ENCODE measurements around the gene TNRC18.
"Not testable (repeated sequence)": the region's sequence is repeated elsewhere in the genome, so short reads cannot be mapped to it uniquely, and the experiment has no call there.

Gene TNRC18

DNA sequence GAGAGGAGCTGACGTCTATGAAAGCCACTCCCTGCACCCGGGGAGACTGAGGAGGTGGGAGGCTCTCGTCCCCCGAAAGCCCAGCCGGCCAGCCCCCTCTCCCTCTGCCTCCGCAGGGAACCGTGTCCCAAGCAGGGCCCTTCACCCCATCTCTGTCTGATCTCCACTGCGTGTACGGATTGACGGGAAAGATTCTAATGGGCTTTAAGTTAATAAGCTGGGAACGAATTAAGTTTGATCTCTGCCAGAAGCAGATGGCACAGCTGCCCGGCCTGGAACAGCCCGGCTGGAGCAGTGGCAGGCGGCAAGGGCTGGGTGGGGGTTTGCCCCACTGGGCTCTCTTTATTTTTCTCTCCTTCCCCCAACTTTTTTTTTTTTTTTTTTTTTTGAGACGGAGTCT, 147.0 kb downstream of the TNRC18 start:
- H3K9me3 ChIP-seq (ENCODE audit: control insufficient read depth in 1 of 2, low read length in 2 of 2): no peaks in the 10 kb centered on the region
- H3K4me1 ChIP-seq (ENCODE audit: control insufficient read depth in 1 of 2, insufficient read depth in 2 of 2, low read length in 2 of 2): peaks cover 0 to 14% of the 10 kb centered on the region in 2 donors
- no peak overlapping the region for H3K4me3 ChIP-seq (ENCODE audit: low read depth in 1 of 2, low read length in 2 of 2)
- H3K27ac ChIP-seq (ENCODE audit: low read length): no peak overlapping the region
- no peaks in the 10 kb centered on the region for H3K27me3 ChIP-seq (ENCODE audit: low read depth, low read length)
- H3K36me3 ChIP-seq (ENCODE audit: control insufficient read depth in 1 of 2, insufficient read depth in 2 of 2, low read length in 2 of 2): no peaks in the 10 kb centered on the region

DNA sequence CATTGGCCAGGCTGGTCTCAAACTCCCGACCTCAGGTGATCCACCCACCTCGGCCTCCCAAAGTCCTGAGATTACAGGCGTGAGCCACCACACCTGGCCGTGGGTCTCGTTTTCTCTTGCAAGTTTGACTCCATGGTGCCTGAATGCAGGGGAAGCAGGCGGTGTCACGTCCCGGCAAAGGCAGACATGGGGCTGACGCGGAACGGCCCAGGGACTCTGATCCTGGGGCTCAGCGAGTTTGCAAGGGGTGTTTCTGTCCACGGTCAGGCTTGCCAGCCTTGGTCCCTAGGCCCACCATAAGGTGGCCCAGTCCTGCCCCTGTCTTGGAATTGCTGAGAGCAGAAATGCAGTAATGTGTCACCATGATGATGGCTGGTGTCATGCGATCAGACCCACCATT, 147.5 kb downstream of the TNRC18 start:
- not testable (repeated sequence) for H3K27me3 ChIP-seq (ENCODE audit: low read depth, low read length); H3K27ac ChIP-seq (ENCODE audit: low read length)

DNA sequence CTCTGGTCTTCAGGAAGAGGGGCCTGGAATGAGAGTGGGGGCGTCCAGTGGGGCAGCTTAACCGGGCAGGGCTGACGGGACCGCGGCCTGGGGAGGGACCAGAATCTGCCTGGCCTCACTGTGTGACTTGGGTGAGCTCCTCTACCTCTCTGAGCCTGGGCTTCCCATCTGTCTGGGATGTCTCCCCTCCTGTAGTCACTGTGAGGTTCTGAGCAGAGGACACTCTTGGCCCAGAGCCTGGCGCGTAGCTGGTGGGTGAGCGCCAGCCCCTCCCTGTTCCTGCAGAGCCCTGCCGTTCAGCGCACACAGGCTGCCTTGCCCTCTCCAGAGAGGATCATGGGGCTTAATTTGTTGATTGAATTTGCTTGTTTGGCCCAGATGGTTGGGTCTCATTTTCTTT, 148.1 kb downstream of the TNRC18 start:
- H3K4me3 ChIP-seq (ENCODE audit: low read depth in 1 of 2, low read length in 2 of 2); H3K27ac ChIP-seq (ENCODE audit: low read length); H3K9me3 ChIP-seq (ENCODE audit: control insufficient read depth in 1 of 2, low read length in 2 of 2); H3K27me3 ChIP-seq (ENCODE audit: low read depth, low read length); H3K36me3 ChIP-seq (ENCODE audit: control insufficient read depth in 1 of 2, insufficient read depth in 2 of 2, low read length in 2 of 2): not testable (repeated sequence)
- peaks cover 0 to 14% of the 10 kb centered on the region in 2 donors for H3K4me1 ChIP-seq (ENCODE audit: control insufficient read depth in 1 of 2, insufficient read depth in 2 of 2, low read length in 2 of 2)

More for the DNA sequence above, 147.5 kb downstream of the TNRC18 start:
- not testable (repeated sequence) for H3K36me3 ChIP-seq (ENCODE audit: control insufficient read depth in 1 of 2, insufficient read depth in 2 of 2, low read length in 2 of 2); H3K9me3 ChIP-seq (ENCODE audit: control insufficient read depth in 1 of 2, low read length in 2 of 2); H3K4me3 ChIP-seq (ENCODE audit: low read depth in 1 of 2, low read length in 2 of 2)
- peaks cover 0 to 14% of the 10 kb centered on the region in 2 donors for H3K4me1 ChIP-seq (ENCODE audit: control insufficient read depth in 1 of 2, insufficient read depth in 2 of 2, low read length in 2 of 2)

DNA sequence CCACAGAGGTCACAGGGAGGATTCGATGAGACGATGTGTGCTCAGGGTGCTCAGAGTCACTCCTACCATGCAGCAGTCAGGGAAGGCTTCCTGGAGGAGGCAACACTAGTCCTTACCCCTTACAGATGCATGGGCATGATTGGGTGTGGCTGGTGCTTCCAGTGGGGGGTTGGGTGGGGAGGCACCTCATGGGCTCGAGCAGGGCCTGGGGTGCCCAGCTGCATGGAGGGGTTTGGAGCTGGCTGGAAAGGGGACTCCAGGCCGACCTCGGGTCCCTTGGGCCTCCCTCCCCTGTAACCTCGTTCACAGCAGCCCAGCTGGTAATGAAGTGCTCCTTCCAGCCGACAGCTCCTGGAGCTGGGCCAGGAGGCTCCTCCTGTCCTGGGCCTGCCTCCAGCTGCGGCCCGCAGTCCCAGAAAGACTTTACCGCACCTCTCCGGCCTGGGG, 148.6 kb downstream of the TNRC18 start:
- H3K9me3 ChIP-seq (ENCODE audit: control insufficient read depth in 1 of 2, low read length in 2 of 2); H3K4me3 ChIP-seq (ENCODE audit: low read depth in 1 of 2, low read length in 2 of 2); H3K27ac ChIP-seq (ENCODE audit: low read length); H3K27me3 ChIP-seq (ENCODE audit: low read depth, low read length); H3K36me3 ChIP-seq (ENCODE audit: control insufficient read depth in 1 of 2, insufficient read depth in 2 of 2, low read length in 2 of 2): not testable (repeated sequence)
- peaks cover 0 to 14% of the 10 kb centered on the region in 2 donors for H3K4me1 ChIP-seq (ENCODE audit: control insufficient read depth in 1 of 2, insufficient read depth in 2 of 2, low read length in 2 of 2)

DNA sequence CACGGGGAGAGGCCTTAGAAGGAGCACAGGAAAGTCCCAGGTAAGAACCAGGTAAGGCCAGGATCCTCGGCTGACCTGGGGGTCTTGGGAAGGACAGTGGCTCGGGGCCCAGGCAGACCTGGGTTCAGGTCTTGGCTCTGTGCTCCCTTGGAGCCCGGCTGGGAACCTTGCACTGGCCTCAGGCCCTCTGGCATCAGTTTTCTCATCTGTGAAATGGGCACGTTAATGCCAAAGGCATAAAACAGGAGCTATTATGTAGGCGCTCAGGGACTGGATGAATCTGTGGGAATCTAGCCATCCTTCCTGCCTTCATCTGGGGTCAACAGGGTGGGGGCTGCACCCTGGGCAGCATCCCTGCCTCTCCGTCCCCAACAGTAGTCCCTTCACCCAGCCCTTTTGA, 149.2 kb downstream of the TNRC18 start:
- no peaks in the 10 kb centered on the region for H3K27me3 ChIP-seq (ENCODE audit: low read depth, low read length)
- no peaks in the 10 kb centered on the region for H3K9me3 ChIP-seq (ENCODE audit: control insufficient read depth in 1 of 2, low read length in 2 of 2)
- peaks cover 0 to 14% of the 10 kb centered on the region in 2 donors for H3K4me1 ChIP-seq (ENCODE audit: control insufficient read depth in 1 of 2, insufficient read depth in 2 of 2, low read length in 2 of 2)
- no peaks in the 10 kb centered on the region for H3K36me3 ChIP-seq (ENCODE audit: control insufficient read depth in 1 of 2, insufficient read depth in 2 of 2, low read length in 2 of 2)
- H3K27ac ChIP-seq (ENCODE audit: low read length): no peak overlapping the region
- H3K4me3 ChIP-seq (ENCODE audit: low read depth in 1 of 2, low read length in 2 of 2): no peak overlapping the region

DNA sequence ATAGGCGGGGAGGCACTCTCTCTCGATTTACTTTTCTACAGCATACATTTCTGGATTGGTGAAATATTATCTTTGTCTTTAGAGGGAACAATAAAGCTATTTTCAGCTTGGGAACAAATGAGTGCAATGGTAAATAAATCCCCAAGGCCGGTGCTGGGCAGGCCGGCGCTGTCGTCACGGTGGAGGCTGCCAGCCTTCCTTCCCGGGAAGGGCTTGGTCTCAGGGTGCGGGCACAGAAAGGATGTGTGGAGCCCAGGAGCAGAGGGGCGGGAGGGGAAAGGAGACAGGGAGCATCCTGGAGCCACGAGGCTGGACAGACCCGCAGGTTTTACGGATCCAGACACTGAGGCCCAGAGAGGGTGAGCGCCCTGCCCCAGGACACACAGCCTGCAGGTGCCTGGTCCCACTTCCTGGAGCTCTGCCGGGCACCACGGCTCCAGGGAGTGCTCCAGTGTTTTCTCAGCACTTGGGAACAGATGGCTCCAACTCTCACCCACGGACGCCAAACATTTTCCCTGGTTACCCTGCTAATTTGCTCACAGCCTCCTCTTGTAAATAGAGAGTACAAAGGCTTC, 149.7 kb downstream of the TNRC18 start:
- H3K4me3 ChIP-seq (ENCODE audit: low read depth in 1 of 2, low read length in 2 of 2); H3K9me3 ChIP-seq (ENCODE audit: control insufficient read depth in 1 of 2, low read length in 2 of 2); H3K27ac ChIP-seq (ENCODE audit: low read length); H3K36me3 ChIP-seq (ENCODE audit: control insufficient read depth in 1 of 2, insufficient read depth in 2 of 2, low read length in 2 of 2); H3K27me3 ChIP-seq (ENCODE audit: low read depth, low read length): not testable (repeated sequence)
- H3K4me1 ChIP-seq (ENCODE audit: control insufficient read depth in 1 of 2, insufficient read depth in 2 of 2, low read length in 2 of 2): peaks cover 0 to 14% of the 10 kb centered on the region in 2 donors

DNA sequence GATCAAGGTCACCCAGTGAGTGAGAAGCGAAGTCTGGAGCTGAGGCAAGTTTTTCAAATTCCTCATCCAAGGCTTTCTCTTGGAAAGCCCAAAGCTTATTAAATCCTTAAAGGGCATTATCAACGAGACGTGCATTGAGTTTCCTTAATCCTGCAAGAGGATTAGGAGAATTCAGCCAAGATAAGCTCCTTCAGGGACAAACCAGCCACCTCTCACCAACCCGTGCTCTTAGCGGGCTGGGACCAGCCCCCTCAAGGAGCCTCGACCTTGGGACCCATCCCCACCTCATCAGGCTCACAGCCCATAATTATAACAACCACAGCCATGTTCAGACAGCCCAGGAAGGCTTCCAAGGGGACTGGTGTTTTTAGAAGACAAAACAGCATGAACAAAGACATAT, 152.8 kb downstream of the TNRC18 start:
- peaks cover 0 to 14% of the 10 kb centered on the region in 2 donors for H3K4me1 ChIP-seq (ENCODE audit: control insufficient read depth in 1 of 2, insufficient read depth in 2 of 2, low read length in 2 of 2)
- no peak overlapping the region for H3K4me3 ChIP-seq (ENCODE audit: low read depth in 1 of 2, low read length in 2 of 2)
- H3K36me3 ChIP-seq (ENCODE audit: control insufficient read depth in 1 of 2, insufficient read depth in 2 of 2, low read length in 2 of 2): no peaks in the 10 kb centered on the region
- no peaks in the 10 kb centered on the region for H3K27me3 ChIP-seq (ENCODE audit: low read depth, low read length)
- H3K9me3 ChIP-seq (ENCODE audit: control insufficient read depth in 1 of 2, low read length in 2 of 2): no peaks in the 10 kb centered on the region
- no peak overlapping the region for H3K27ac ChIP-seq (ENCODE audit: low read length)

DNA sequence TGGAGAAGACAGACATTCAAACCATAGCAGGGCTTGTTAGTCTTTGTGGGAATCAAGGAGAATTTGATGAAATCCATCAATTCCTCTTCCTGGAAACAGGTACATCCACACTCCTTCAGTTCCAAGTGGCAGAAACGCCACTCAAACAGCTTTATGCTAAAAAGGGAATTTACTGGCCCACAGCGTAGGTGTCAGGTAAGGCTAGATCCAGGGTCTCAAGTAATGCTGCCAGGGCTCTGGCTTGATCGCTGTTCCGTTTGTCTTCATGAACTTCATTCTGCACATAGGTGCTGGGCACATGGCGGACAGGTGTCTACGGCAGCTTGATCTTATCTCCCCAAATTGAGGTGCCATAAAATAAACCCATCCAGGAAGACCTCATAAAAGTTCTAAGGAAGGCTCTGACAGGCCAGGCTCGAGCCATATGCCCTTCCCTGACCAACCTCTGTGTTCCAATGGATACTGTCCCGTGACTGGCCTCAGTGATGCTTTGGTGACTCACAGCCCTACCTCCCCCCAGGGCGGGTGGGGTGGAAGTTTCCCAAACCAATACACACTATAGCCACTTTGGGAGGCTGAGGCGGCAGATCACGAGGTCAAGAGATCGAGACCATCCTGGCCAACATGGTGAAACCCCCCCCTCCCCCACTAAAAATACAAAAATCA, 153.5 kb downstream of the TNRC18 start:
- not testable (repeated sequence) for H3K4me1 ChIP-seq (ENCODE audit: control insufficient read depth in 1 of 2, insufficient read depth in 2 of 2, low read length in 2 of 2); H3K4me3 ChIP-seq (ENCODE audit: low read depth in 1 of 2, low read length in 2 of 2); H3K36me3 ChIP-seq (ENCODE audit: control insufficient read depth in 1 of 2, insufficient read depth in 2 of 2, low read length in 2 of 2); H3K27ac ChIP-seq (ENCODE audit: low read length); H3K9me3 ChIP-seq (ENCODE audit: control insufficient read depth in 1 of 2, low read length in 2 of 2); H3K27me3 ChIP-seq (ENCODE audit: low read depth, low read length)

DNA sequence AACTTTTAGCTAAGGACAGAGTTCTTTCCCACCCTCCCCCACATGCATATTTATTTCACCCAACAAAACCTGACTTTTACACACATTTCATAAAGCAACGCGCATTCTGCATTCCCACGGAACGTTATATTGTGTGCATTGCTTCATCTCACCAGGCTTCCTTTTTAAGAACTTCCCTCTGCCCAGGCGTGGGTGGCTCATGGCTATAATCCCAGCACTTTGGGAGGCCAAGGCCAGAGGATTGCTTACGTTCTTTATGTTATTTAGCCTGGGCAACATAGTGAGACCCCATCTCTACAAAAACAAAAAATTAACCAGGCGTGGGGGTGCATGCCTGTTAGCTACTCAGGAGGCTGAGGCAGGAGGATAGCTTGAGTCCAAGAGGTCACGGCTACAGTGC, 155.8 kb downstream of the TNRC18 start:
- H3K9me3 ChIP-seq (ENCODE audit: control insufficient read depth in 1 of 2, low read length in 2 of 2); H3K27ac ChIP-seq (ENCODE audit: low read length); H3K4me1 ChIP-seq (ENCODE audit: control insufficient read depth in 1 of 2, insufficient read depth in 2 of 2, low read length in 2 of 2); H3K36me3 ChIP-seq (ENCODE audit: control insufficient read depth in 1 of 2, insufficient read depth in 2 of 2, low read length in 2 of 2); H3K4me3 ChIP-seq (ENCODE audit: low read depth in 1 of 2, low read length in 2 of 2); H3K27me3 ChIP-seq (ENCODE audit: low read depth, low read length): not testable (repeated sequence)

DNA sequence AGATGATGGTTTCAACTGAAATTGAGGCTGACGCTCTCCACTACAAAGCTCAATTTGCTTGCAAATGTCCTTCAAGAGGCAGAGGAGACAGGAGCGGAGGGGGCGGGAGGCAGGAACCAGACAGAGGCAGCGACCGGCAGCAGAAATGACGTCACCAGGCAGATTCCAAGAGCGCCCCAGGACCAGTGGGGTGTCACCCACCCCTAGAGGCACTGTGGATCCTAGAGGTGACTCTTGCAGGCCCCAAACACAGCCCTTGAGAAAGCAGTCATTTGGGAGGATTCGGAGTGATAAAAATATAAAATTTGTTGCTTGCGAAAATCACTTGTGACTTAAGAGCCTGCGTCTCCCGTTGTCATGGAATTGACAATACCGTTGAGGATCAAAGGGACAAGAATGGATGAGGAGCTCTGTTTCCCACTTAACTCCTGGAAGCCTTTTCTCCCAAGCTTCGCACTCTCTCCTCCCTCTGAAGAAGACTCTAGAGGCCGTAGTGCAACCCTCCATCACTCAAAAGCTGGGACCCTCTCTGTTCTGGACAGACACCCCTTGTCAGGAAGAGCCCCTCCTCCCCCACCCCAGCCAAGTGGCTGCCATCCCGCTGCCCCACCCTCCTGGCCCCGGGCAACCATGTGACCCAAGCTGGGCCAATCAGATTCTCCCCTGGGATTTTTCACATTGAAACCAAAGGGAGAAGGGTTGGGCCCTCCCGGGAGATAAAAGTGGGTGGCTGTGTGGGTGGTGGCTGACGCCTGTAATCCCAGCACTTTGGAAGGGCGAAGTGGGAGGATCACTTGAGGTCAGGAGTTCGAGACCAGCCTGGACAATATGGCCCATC, 157.2 kb downstream of the TNRC18 start:
- no peaks in the 10 kb centered on the region for H3K4me1 ChIP-seq (ENCODE audit: control insufficient read depth in 1 of 2, insufficient read depth in 2 of 2, low read length in 2 of 2)
- no peak overlapping the region for H3K4me3 ChIP-seq (ENCODE audit: low read depth in 1 of 2, low read length in 2 of 2)
- H3K9me3 ChIP-seq (ENCODE audit: control insufficient read depth in 1 of 2, low read length in 2 of 2): no peaks in the 10 kb centered on the region
- no peaks in the 10 kb centered on the region for H3K36me3 ChIP-seq (ENCODE audit: control insufficient read depth in 1 of 2, insufficient read depth in 2 of 2, low read length in 2 of 2)
- H3K27me3 ChIP-seq (ENCODE audit: low read depth, low read length): no peaks in the 10 kb centered on the region
- no peak overlapping the region for H3K27ac ChIP-seq (ENCODE audit: low read length)

DNA sequence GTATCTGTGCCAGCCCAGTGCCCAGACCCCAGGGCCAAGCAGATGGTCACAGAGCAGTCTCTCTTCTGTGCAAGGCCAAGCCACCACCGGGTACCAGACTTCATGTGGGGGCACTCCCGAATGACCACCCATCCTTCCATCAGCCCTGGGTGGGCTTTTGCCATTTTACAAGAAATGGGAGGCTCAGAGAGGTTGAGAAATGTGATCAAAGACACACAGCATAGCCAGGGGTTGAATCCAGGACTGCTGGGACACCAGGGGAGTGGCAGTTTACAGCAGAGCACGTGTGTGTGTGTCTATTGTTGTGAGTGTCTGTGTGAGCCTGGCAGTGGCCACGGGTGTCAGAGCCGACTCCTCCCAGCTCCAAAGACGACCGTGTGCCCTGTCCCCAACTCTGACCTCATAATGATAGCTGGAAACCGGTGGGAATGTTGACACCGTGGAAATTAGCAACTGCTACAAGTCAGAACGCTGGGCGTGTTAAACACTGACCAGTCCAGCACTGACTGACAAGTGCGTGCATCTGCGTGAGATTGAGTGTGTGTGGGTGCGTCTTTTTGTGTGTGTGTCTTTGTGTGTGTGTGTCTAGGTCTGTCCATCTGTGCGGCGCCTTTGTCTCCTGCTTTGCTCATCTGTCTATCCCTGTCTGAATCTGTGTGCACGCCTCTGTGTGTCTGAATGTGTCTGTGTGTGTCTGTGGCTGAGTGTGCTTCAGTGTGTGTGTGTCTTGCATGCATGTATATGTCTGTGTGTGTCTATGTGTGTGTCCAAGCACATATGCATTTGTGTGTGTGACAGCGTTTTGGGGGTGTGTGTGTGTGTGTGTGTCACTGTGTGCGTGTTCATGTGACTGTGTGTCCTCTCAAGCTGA, 158.1 kb downstream of the TNRC18 start:
- Histone ChIP-seq H3K27me3 (ENCODE audit: low read depth, low read length) (no peaks in the 10 kb centered on the region), H3K36me3 (ENCODE audit: control insufficient read depth in 1 of 2, insufficient read depth in 2 of 2, low read length in 2 of 2) (no peaks in the 10 kb centered on the region), H3K4me1 (ENCODE audit: control insufficient read depth in 1 of 2, insufficient read depth in 2 of 2, low read length in 2 of 2) (no peaks in the 10 kb centered on the region), H3K4me3 (ENCODE audit: low read depth in 1 of 2, low read length in 2 of 2) (no peak overlapping the region), H3K9me3 (ENCODE audit: control insufficient read depth in 1 of 2, low read length in 2 of 2) (no peaks in the 10 kb centered on the region), H3K27ac (ENCODE audit: low read length) (no peak overlapping the region)
